Measurements from ENCODE around the gene HIC1.
A peak's percentile ranks its signal among the peaks of the same experiment; 100 is the strongest.

HIC1 gene

DNA sequence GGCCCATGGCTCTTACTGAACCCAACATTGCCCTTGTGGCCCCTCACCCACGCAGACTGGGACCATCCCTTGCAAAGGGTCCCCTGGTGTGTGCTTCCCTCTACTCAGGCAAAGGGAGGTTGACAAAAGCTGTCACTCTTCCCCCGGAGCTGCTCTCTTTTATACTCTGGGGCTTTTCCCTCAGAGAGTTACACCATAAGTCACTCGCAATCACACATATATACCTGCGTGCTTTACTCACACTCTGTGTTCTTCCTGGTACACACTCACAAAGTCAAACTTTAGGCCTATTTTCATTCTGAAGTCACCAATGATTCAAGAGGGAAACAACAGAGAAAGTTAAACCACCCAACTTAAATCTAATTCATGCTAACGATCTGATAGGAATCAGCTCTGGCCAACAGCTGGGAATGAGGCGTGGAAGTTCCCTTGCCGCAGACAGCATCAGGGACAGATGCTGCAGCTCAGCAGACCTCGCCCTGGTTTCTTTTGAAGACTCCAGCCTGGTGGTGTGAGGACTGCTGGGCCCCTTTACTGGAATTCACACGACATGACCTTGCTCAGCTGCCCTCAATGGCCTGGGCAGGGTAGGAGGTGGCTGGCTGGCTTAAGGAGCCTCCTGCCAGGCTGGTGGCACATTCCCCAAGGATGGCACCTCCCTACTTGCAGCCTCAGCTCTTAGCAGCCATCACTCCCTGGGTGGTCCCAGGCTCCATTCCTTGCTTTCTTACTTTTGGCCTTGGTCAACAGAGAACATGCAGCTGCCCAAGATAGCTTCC, 27.3 kb downstream of the HIC1 start:
- no peak for DNase-seq

DNA sequence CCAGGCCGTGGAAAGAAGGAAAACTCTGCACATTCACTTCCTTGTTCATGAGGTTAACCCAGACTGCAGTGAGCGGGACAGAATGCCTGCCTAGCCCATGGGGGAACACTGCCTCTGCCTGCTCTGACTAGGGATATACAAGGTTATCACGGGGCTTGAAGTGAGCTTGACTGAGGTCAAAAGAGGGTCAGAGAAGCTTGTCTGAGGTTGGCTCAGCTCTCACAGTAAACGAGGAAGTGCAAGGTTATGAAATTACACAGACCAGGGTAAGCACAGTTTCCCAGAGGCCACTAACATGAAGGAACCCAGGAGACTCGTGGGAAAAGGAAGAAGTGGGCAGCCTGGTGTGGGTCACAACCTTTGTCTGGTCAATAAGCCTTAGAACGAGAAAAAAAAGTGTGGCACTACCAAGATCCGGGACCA, 28.7 kb downstream of the HIC1 start:
- DNase-seq = no peak

DNA sequence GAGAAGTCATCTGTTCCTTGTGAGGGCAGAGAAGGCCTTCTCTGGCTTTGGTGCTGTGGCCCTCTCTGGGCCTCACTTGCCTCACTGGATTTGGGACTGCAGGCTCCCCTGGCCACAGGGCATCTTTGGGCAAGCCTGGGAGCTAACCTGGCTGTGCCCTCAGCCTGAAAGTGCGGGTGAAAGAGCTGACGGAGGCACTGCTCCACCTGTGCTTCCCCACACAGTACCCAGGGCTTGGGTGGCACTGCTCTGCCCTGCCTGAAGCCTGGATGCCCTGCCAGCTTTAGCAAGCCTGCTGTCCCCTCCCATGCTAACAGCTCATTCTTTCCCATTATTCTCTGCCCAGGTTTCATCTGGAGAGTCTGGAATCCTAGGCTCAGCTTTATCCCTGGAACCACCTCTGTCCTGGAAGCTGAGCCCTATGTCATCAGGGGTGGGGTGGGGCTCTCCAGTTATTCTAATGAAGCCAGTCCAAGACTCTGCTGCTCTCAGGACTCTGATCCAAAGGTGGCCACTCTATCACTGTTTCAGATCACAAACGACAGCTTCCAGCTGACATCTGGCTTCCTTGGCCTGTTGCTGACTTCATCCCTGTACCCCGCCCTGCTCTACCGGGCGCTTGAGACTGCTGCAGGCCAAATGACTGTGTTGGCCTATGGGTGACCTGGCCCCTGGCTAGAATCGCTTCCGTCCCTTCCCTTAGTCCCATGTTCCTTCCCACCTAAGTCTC, 29.3 kb downstream of the HIC1 start:
- DNase-seq = no peak

DNA sequence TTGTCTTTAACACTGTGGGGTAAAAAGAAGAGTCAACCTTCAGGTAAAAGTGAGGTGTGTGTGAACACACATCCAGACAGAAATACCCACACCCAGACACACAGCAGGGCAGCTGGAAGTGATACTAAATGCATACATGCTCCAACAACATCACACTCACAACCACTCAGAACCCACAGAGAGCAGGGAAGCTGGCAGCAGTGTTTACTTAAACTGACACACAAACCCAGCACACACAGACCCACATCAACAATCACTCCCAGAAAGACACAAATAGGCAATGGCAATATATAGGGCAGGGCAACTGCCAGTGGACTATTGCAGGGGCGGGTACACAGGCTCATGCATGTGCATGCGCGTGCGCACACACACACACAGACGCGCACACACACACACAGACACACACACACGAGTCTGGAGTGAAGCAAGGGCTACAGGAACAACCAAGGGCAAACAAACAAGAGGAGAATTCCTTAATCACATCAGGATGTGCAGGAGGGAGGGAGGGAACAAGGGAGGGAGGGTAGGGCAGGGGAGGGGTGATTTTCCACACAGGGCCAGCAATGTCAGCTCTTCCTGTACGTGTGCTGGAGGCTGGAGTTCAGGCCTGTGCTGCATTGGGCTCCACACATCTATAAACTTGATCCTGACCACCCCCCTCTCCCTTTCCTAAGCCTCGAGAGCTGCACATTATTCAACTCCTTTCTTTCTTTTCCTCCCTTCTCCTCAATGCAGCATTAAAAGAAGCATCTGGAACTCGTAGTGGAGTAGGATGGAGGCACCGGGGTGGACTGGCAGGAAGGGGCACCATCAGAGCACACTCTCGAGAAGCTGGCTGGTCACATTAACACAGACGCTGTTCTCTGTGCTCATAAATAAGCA, 30.1 kb downstream of the HIC1 start:
- DNase-seq = no peak

DNA sequence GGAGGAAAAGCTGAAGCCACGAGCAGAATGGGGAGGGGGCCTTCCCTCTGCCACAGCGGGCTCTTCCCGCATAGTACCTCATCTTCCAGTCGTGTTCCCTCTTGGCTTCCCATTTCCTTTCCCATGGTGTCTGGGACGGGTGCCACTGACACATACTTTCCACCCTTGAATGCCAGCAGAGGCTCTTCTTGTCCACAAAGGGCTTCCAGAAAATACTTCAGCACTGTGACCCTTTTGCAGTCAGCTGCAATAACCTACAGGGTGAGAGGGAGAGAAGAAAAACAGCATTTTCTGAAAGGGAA, 30.7 kb downstream of the HIC1 start:
- DNase-seq = no peak

DNA sequence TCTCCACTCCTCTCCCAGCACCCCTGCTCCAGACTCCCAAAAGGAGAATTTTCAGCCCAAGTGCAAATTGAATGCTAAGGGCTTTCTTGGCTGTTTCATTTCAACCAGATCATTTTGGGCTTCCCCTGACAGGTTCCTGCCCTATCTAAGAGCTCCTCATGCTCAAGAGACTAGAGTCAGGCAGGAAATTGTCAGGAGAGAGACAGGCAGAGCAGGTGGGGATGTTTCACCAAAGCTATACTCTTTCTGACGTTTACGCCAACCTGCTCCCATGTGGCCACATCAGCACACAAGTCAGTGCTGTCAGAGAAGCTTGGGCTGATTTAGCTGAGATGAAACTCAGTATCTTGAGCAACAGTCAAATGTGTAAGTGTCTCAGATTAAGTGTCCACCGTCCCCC, 31.4 kb downstream of the HIC1 start:
- no peak for DNase-seq

DNA sequence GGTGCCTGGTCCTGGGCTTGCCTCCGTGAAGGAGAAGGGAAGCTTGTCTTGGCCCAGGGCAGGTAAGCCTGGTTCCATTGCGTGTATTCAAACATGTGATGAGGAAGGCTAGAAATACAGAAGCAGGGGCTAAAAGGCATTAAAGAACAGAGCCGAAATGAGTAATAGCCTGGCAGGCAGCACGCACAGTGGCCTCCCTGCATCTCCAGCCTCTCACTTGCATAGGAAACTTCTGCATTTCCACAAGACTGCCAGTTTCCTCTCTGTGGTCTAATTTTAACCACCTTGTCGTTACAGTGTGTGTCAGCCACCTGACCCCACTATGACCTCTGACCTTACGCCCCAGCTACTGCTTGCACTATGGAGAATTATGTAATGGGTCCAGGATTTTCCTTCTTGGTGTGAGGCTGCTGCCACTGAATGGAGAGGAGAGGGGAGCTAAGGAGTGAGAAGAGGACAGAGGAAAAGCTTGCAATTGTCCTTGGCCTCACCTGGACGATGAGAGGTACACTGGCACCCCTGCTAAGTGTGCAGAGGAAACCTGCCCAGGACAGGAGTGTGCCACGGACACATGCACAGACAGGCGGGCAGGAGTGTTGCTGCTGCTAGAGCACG, 32.8 kb downstream of the HIC1 start:
- DNase-seq = no peak

DNA sequence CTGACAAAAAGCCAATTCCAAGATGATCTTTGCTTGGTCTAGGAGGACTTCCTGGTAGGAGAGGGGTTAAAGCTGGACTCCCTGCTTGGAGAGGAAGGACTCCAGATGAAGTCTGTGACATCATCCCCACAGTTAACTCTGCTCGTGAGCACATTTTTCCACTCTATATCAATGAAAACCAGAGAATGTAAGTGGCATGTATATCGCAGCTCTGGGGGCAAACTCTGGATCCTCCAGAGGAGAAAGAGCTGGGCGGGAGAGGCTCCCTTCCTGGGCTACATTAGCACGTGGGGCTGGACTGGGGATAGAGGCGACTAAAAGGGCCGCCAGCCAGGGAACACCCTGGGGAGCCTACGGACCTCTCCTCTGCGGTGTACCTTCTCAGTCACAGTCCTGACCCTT, 34.1 kb downstream of the HIC1 start:
- DNase-seq = no peak

DNA sequence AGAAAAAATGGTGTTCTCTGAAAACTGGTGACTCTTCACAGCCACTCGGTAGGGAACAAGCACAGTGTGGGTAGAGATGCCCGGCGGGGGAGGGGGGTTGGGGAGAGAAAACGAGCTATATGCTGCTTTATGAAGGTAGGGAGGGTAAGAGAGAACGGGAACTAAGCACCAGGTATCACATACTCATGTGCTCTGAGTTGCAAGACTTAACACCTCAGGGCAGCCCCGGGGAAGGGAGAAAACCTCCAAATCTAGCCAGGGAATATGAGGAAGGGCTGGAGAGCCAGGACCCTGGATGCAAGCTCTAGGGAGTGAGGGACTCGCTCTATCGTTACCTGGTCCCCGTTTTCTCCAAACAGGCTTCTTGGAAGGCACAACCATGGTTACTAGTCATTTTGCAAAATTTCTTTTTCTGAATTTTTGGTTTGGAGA, 35.3 kb downstream of the HIC1 start:
- no peak for DNase-seq

DNA sequence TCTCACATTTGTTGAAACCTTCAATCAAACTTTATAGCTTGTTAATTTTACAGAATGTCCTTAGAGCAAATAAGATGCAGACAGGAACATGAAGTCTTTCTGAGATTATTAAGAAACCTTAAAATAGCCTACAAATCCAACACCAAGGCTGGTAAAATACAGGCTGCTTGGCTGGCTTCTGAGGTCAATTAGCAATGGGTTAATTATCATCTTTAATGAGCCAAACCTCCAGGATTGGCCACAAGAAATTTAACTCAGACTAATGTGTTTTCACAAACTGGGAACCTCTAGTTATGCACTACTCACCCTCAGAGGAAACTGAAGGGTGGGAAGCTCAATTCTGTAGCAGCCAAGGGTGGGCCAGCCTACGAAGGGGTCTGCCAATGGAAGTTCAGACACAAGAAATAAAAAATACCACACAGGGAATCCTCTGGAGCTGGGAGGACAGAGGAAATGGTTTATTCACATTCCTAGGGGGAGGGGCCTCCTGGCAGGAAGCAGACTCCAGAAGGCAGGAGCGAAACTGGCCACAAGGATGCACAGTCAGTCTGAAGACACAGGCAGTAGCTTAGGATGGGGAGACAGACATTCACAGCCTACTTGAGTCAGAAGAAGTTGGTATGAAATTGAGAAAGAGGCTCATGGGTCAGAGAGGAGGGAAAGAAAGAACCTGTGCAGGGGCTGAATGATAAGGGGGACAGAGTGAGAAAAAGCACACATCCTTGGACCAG, 36.1 kb downstream of the HIC1 start:
- peak in 1 of 2 experiments; percentile 3 for DNase-seq

DNA sequence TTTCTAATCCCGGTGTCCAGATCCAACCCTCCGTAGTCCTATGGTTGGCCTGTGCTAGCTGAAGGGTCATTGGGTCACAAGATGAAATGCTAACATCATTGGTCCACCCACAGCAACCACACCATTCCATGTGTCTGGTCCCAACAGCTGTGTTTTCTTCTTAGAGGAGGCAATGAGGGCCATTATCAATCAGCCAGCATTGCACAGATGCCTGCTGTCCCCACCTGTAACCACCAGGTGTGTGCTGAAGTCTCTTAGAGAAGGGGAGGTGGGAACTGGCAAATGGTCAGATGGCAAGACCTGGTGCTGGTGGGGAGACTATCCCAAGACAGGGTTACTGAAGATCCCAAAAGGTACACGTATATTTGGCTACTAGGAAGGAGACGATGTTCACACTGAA, 37.4 kb downstream of the HIC1 start:
- DNase-seq = no peak

DNA sequence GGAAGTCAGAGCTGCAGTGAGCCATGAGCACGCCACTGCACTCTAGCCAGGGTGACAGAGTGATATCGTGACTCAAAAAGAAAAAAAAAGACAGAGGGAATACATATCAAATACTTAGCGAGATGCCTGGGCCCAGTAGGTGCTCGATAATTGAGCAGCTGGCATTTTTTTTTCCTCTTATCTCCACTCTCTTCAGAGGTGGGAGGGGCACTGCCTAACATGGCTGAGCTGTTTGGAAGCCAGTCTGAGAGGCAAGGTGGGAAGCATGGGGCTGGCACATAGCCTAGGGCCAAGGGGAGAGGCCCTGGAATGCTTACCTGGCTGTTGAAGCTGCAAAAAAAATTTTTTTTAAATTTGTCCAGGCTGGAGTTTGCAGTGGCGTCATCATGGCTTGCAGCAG, 38.4 kb downstream of the HIC1 start:
- DNase-seq = no peak

DNA sequence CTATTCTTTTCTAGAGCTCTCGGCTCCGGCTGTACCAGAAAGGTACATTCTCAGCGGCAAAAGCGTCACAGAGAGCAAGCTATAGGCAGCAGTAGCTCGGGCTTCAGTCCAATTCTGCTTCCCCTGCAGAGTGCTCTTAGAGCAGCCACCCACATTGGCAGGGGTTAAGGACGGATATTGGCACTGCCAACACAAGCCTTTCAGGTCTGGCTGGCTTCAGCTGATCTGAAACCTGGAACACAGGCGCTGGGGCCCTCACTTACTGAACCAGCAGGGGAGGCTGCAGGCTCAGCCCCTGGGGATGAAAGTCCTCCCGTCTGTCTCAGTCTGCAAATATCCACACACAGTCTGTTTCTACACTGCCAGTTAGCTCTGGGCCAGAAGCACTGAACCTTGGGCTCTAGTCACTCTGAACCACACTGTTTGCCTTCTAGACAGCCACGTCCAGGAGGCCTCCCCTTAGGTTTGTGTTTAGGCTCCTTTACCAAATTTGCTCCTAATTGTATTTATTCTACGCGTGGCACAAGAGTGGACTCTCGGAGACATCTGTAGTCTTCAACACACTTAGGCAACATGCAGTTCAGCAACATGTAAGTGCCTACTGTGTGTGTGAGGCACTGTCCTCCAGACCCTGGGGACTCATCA, 40.1 kb downstream of the HIC1 start:
- peak; percentile 60 to 86 for DNase-seq

DNA sequence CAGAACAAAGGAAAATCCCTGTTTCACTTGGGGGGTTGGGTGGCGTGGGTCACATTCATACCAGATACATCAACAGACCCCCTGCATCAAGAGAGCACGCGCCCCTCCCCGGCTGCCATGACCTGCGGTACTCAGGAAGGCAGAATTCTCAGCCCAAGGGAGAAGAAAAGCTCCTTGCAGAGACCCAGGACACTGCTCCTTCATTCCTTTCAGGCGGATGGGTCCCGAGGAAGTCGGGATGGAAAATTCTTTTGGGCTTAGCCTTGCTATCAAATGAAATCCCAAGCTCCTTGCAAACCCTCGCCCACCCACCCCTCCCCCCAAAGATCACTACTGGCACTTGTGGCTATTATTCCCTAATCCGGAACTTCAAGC, 40.6 kb downstream of the HIC1 start:
- no peak for DNase-seq

DNA sequence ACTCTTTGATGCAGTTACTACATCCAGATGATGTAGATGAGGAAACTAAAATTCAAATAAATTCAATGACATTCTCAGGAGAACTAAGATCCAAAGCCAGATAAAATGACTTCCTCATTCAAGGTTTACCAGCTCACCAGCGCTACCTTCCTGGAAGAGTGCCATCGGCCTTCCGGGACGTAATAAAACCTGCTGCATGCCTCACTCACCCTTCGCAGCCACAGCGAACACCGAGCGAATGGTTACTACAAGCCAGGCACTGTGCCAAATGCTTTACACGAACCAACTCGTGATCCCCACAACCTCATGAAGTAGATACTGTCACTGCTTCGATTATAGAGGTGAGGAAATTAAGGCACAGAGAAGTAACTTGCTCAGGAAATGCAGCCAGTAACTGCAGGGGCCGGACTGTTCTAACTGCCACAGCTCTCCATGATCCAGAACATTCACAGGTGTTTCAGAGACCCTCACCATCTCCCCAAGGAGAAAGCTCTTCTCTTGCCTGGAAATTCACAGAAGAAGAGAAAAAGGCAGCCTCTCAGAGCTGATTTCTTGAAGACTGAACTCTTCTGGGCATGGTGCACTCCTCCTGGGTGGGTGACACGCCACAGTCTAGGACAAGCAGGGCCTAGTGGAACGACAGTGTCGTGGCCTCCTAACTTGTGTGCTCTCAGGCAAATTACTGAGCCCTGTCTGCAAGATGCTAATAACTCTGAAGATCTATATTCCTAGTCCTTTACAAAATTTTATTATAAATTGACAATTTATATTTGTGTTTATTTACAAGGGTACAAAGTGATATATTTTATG, 46.8 kb downstream of the HIC1 start:
- no peak for DNase-seq

DNA sequence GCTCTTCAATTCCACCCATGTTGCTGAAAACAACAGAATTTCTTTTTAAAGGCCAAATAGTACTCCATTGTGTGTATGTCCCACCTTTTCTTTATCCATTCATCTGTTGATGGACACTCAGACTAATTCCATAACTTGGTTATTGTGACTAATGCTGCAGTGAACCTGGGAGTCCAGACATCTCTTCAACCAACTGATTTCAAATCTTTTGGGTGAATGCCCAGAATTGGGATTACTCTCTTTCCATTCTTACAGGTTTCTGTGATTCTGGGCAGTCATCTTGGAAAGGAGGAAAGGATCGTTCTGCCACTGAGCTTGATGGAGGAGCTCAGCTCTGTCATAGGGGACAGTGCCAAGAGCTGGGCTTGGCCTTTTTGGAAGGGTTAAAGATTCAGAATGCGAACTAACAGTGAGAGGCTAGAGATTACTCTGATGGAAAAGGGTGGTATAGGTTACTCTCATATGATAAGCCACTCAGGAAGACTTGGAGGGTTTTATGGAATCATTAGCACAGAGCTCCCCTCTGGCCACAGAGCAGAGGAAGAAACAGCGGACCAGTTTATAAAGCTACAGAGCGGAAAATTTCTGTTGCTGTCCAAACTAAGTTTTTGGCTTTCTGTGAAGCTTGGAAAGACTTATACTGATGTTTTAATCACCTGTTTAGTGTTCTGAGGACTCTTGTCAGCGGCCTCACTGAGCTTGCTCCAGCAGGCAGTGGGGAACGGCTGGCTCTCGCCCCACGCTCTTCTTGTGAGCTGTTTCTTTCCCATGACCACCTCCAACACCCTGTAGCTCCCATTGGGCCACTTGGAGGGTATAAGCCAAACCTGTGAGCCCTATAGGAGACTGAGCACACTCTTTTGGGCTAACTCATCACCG, 48.3 kb downstream of the HIC1 start:
- DNase-seq = peak; percentile 13 to 74

DNA sequence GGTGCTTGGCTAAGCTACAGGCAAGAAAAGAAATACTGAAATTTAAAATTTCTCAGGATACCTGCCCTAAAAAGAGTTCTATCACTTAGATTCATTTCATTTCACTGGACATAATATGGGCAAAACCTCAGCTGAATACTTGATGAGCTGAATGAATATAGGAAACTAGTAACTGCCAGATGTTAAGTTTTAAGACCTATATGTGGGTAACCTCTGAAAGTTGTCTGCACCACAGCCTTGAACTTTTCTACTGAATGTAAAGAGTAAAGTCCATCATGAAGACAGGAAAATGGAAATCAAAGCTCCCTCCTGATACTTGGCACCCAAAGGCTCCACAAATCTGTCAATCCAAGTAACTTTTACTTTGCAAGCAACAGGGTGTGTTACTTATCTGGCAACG, 50.8 kb downstream of the HIC1 start:
- no peak for DNase-seq

DNA sequence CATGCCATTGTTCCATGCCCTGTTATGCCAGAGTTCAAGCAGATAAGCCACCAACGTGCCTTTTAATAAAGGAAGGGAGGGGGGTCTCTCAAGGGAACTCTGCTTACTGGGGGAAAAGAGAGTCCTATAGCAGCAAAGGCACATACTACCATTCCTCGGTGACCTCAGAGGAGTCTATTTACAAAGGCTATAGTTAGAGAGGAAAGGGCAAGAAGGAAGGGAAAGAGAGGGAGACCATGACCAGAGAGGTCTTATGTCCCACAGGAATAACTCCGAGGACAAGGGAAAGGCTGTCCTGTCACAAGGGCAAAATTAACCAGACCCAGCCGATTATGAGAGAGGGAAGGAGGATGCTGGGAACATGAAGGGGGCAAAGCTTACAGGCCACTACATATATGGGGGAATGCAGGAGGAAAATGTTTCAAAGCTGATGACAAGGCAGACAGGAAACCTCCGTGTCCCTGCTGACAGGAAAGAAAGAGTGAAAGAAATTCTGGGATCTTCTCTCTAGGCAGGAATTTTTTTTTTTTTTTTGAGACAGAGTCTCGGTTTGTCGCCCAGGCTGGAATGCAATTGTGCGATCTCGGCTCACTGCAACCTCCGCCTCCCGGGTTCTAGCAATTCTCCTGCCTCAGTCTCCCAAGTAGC, 51.5 kb downstream of the HIC1 start:
- no peak for DNase-seq

DNA sequence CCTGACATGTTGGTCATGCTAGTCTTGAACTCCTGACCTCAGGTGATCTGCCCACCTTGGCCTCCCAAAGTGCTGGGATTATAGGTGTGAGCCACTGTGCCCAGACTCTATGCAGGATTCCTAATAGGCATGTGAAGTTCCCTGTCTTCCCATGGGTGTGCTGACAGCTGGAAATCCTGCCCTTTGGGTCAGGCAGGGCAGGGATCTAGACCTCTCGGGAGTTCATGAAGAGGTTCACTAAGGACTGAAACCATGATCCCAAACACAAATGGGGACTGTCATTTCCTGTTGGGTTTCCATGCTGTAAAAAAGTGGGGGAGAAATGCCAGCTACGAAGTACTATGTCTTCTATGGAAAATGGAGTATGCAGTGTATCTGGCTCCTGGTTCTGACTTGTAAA, 52.1 kb downstream of the HIC1 start:
- DNase-seq = no peak

DNA sequence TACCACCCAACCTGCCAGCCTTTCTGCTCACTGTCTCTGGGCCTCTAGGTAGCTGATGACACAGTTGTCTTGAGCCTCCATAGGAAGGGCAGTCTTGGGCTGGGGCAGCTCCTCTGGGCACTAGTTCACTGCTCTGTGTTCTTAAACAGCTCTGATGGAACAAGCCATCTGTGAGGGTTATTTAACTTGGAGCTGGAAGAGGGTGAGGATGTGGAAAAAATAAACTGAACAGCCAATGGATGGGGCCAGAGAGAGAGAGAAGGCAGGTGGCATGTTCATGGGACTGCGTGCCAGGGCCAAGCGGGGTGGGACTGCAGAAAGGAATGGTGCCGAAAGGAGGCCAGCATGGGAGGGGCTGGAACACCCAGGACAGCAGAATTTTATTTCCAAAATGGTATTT, 52.6 kb downstream of the HIC1 start:
- DNase-seq = peak; percentile 40 to 83

All from NCI-H446 (cell line).